ENCODE results near the gene MED13L. TPM values are rescaled to one million over a fixed set of nuclear protein-coding genes. Genes with fewer than 3 reads are reported as not detected.

The MED13L gene
- total and polyA plus RNA-seq, 2 of the 8 experiments (the other 6 are each of a cell fraction or from before 2014, with no cell fraction given) = 15.9 to 51.7 TPM

GRCh38 chr12:116155383-116155782, 122.1 kb downstream of the MED13L start:
- no peak for TF ChIP-seq CHD2 (IDR thresholded peaks at IDR 0.05; ENCODE audit: low read length)
- no peak for TF ChIP-seq RBBP5 (IDR thresholded peaks at IDR 0.05; ENCODE audit: borderline replicate concordance, low read depth, low read length)
- no peak for TF ChIP-seq RXRA (IDR thresholded peaks at IDR 0.05; ENCODE audit: insufficient read depth, low read depth, low read length)
- TF ChIP-seq SP1 (IDR thresholded peaks at IDR 0.05; ENCODE audit: low read depth, low read length) = no peak
- TF ChIP-seq CTCF (IDR thresholded peaks at IDR 0.05; ENCODE audit: control extremely low read depth in 1 of 3, insufficient read depth in 1 of 3, low read depth in 1 of 3, low read length in 3 of 3) = no peak
- no peak for TF ChIP-seq CEBPB (IDR thresholded peaks at IDR 0.05; ENCODE audit: low read depth, low read length)
- no peak for TF ChIP-seq SP2 (IDR thresholded peaks at IDR 0.05; ENCODE audit: low read length)
- TF ChIP-seq MAFK (IDR thresholded peaks at IDR 0.05; ENCODE audit: low read depth, low read length) = no peak
- TF ChIP-seq TCF12 (IDR thresholded peaks at IDR 0.05; ENCODE audit: low read depth, low read length) = no peak
- no peak for TF ChIP-seq TAF7 (optimal IDR thresholded peaks at IDR 0.05; ENCODE audit: borderline replicate concordance, low read depth, low read length)
- no peak for TF ChIP-seq SIRT6 (IDR thresholded peaks at IDR 0.05; ENCODE audit: low read length)
- peaks cover 7 to 92% of the 10 kb centered on the region in 2 experiments; a peak in 3 of 4 replicates for H3K79me2 ChIP-seq (ENCODE audit: control insufficient read depth in 1 of 2, insufficient read depth in 2 of 2, low read length in 2 of 2)
- no peak overlapping the region for H2BK20ac ChIP-seq (ENCODE audit: low read length)
- no peak overlapping the region for H3K56ac ChIP-seq (replicated peaks; ENCODE audit: insufficient read length, low read depth, low read length)
- no peak for DNase-seq (ENCODE audit: low read depth in 1 of 2, low spot score in 2 of 2)
- H3K4ac ChIP-seq (replicated peaks; ENCODE audit: insufficient read length, low read depth, low read length) = no peak overlapping the region
- no peak overlapping the region for H3K14ac ChIP-seq (ENCODE audit: insufficient read length)
- ChIA-PET POLR2A (ENCODE audit: partially characterized antibody) (interaction anchor here (0.7 kb wide), 1 partner anchor 55 kb away, joined by 3 read pairs; no protein-coding TSS in a partner anchor), CTCF (ENCODE audit: partially characterized antibody) (interaction anchor here (0.8 kb wide), 1 partner anchor 17 kb away, joined by 3 read pairs; no protein-coding TSS in a partner anchor)
- H3K18ac ChIP-seq (ENCODE audit: extremely low read depth, low read length) = no peak overlapping the region
- H3K23me2 ChIP-seq (ENCODE audit: low read depth, low read length) = no peaks in the 10 kb centered on the region
- H4K8ac ChIP-seq (ENCODE audit: extremely low read depth, insufficient read depth, low read length) = no peak overlapping the region
- H3K27ac ChIP-seq (ENCODE audit: low read depth, low read length) = no peak overlapping the region
- H4K91ac ChIP-seq (replicated peaks; ENCODE audit: insufficient read length, low read length) = no peak overlapping the region
- no peaks in the 10 kb centered on the region for H3K27me3 ChIP-seq (replicated peaks in 1 of 4; ENCODE audit: control insufficient read depth in 3 of 4, extremely low read depth in 1 of 4, insufficient read depth in 3 of 4, low read length in 3 of 4)
- peak overlapping the region; percentile 44 for H4K5ac ChIP-seq (ENCODE audit: insufficient read length, low read depth, low read length)
- H3K79me1 ChIP-seq (ENCODE audit: low read depth, low read length) = peaks cover 6% of the 10 kb centered on the region; the same call in 1 of the 2 replicates
- peaks cover 0 to 1% of the 10 kb centered on the region in 2 experiments for H4K20me1 ChIP-seq (replicated peaks in 1 of 2; ENCODE audit: control insufficient read depth in 1 of 2, insufficient read depth in 2 of 2, low read length in 2 of 2)
- peaks cover 2 to 27% (median 13%) of the 10 kb centered on the region in 4 experiments; a peak in 6 of 7 replicates for H3K4me1 ChIP-seq (replicated peaks in 1 of 4; ENCODE audit: control insufficient read depth in 3 of 4, insufficient read depth in 4 of 4, low read length in 3 of 4)
- no peak overlapping the region for H2BK12ac ChIP-seq (ENCODE audit: low read depth, low read length)
- no peak overlapping the region for H3K4me3 ChIP-seq (ENCODE audit: extremely low read depth in 1 of 4, insufficient read depth in 2 of 4, low read depth in 3 of 4, low read length in 4 of 4)
- no peaks in the 10 kb centered on the region for H3K9me3 ChIP-seq (ENCODE audit: insufficient read depth in 2 of 2, low read depth in 1 of 2, low read length in 1 of 2)
- no peak overlapping the region for H2AFZ ChIP-seq (ENCODE audit: low read length)
- WGBS, 2 experiments (ENCODE audit: extremely low coverage in 1 of 2, insufficient coverage in 1 of 2, insufficient read length in 1 of 2, insufficient replicate concordance in 2 of 2, low coverage in 1 of 2, low lambda C conversion rate in 2 of 2, missing lambda C conversion rate in 1 of 2) = 88% methylated on average over 8 of the region's 8 CpGs; no CpG with 5 or more reads in 1 of the 2 experiments
- FAIRE-seq = no peak
- no peak overlapping the region for H3K9ac ChIP-seq (replicated peaks in 1 of 4; ENCODE audit: extremely low read depth in 1 of 4, low read depth in 3 of 4, low read length in 3 of 4)
- H3K23ac ChIP-seq (ENCODE audit: insufficient read length) = no peak overlapping the region
- H3K4me2 ChIP-seq (ENCODE audit: insufficient read depth in 1 of 2, low read depth in 2 of 2, low read length in 2 of 2) = no peak overlapping the region
- H2AK5ac ChIP-seq (ENCODE audit: low read depth, low read length) = no peak overlapping the region
- H2BK15ac ChIP-seq (ENCODE audit: low read length) = no peak overlapping the region
- no peak overlapping the region for H2BK5ac ChIP-seq (ENCODE audit: low read depth, low read length)
- no peaks in the 10 kb centered on the region for H3K36me3 ChIP-seq (ENCODE audit: control insufficient read depth in 2 of 4, insufficient read depth in 4 of 4, low read length in 3 of 4)
- no peak overlapping the region for H2BK120ac ChIP-seq (replicated peaks; ENCODE audit: low read depth, low read length)
